Lung microvascular endothelial cell (primary cell): ENCODE results near the gene POU2AF1. TPM values are rescaled to one million over a fixed set of nuclear protein-coding genes. Genes with fewer than 3 reads are reported as not detected.

Source experiments
- DNase-seq, 2 donors: peaks; one replicate each; pipeline versions ENCODE4 v3.0.0 to v3.0.0-alpha.2; 2010; ENCODE audit warnings: low read depth in 2 of 2
- total RNA-seq: library from RNA; depleted of rRNA; stranded (reverse); fragments of >200 nt; gene quantifications from 2 replicates; pipeline ENCODE4 v1.2.1, GENCODE V29; 2014

POU2AF1 gene
- total RNA-seq, 1 donor from 2014 or later, result not detected

- no peak for DNase-seq
Observed at GRCh38 chr11:111347723-111348115, 31.4 kb downstream of the POU2AF1 start.

- no peak for DNase-seq
Observed at GRCh38 chr11:111347002-111347722, 31.9 kb downstream of the POU2AF1 start.

- no peak for DNase-seq
Observed at GRCh38 chr11:111344032-111344431, 35.0 kb downstream of the POU2AF1 start.

GRCh38 chr11:111342329-111342728 lies 36.7 kb downstream of the POU2AF1 start:
- DNase-seq, result no peak

GRCh38 chr11:111339758-111340388 lies 39.2 kb downstream of the POU2AF1 start:
- DNase-seq, result no peak

GRCh38 chr11:111336582-111337256 lies 42.4 kb downstream of the POU2AF1 start:
- DNase-seq, result no peak

- no peak for DNase-seq
Observed at GRCh38 chr11:111336062-111336461, 43.0 kb downstream of the POU2AF1 start.

GRCh38 chr11:111335549-111335948 lies 43.5 kb downstream of the POU2AF1 start:
- DNase-seq, result no peak

- DNase-seq, result no peak
Observed at GRCh38 chr11:111334532-111335502, 44.3 kb downstream of the POU2AF1 start.

GRCh38 chr11:111331711-111332479 lies 47.2 kb downstream of the POU2AF1 start:
- DNase-seq, result no peak

- DNase-seq, result no peak
Observed at GRCh38 chr11:111330234-111330893, 48.7 kb downstream of the POU2AF1 start.

GRCh38 chr11:111329306-111330204 lies 49.5 kb downstream of the POU2AF1 start:
- no peak for DNase-seq

- no peak for DNase-seq
Observed at GRCh38 chr11:111327908-111328624, 51.0 kb downstream of the POU2AF1 start.

GRCh38 chr11:111326824-111327223 lies 52.3 kb downstream of the POU2AF1 start:
- DNase-seq, result no peak

GRCh38 chr11:111325259-111325658 lies 53.8 kb downstream of the POU2AF1 start:
- DNase-seq, result no peak

GRCh38 chr11:111324277-111324720 lies 54.8 kb downstream of the POU2AF1 start:
- no peak for DNase-seq

GRCh38 chr11:111322534-111322933 lies 56.5 kb downstream of the POU2AF1 start:
- no peak for DNase-seq
